ENCODE data around the gene GABRR3.
A peak's percentile ranks its signal among the peaks of the same experiment; 100 is the strongest.

Gene GABRR3

DNA sequence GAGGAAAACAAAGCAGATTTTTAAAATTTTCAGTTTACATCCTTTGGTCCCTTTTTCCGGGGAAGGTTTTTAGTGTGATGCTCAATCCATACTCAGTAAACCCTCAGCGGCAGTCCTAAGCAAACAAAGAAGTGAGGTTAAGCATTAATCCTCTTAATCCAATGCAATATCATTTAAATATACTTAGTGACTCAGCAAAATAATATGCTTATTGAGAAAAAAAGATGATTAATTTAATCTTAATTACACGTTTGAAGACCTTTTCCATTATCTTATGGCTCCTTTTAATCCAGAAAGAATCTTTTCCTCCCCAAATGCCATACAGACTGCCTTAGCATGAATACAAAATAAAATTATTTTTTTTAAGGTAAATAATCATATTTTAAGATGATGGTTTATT is at the start of gene GABRR3:
GABRR3 (minus strand) TSS at position 108 of the 400 bp plus-strand sequence. CDS start 328 bp downstream, outside the sequence.
- DNase-seq, result no peak

DNA sequence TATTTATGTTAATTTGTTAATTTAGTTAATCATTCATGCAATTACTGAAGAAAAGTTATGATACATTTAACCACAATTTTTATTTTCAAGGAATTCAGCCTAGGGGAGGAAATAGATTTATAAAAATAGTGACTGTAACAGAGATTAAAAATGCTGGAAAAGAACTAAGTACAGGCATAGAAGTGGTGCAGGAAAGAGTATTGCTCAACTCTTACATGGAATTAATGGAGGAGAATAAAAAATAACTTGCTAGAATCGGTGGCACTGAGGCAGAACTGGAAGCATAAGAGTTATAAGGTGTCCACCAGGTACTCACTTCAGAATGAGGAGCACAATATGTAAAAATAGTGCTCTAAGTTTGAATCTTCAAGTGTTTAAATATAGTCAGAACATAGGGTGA is 38.4 kb upstream of the GABRR3 start:
- no peak for DNase-seq

DNA sequence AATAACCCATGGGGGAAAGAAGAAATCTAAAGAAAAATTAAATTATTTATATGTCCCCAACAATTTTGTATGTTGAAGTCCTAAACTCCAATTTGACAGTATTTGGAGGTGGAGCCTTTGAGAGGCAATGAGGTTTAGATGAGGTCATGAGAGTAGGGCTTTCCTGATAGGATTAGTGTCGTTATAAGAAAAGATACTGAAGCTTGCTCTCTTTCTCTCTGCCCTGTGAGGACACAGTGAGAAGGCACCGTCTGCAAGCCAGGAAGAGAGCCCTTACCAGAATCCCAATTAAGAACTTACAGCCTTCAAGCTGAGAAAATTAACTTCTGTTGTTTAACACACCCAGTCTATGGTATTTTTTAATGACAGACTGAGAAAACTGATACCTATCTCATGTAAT is 35.7 kb upstream of the GABRR3 start:
- no peak for DNase-seq

DNA sequence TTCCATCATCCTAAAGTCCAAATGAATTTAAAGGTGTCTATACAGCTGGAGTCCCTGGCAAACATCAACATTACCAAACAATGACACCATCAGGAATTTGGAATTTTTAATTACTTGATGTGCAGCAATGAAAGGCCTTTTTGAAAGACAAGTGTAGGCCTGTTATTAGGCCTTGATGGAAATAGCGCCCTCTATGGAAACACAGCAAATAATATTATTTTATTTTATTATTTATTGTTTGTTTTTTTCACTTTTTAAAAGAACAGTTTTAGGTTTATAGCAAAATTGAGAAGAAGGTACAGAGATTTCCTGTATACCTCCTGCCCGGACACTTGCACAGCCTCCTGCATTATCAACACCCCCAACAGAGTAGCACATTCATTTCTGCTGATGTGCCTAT is 33.7 kb upstream of the GABRR3 start:
- no peak for DNase-seq

DNA sequence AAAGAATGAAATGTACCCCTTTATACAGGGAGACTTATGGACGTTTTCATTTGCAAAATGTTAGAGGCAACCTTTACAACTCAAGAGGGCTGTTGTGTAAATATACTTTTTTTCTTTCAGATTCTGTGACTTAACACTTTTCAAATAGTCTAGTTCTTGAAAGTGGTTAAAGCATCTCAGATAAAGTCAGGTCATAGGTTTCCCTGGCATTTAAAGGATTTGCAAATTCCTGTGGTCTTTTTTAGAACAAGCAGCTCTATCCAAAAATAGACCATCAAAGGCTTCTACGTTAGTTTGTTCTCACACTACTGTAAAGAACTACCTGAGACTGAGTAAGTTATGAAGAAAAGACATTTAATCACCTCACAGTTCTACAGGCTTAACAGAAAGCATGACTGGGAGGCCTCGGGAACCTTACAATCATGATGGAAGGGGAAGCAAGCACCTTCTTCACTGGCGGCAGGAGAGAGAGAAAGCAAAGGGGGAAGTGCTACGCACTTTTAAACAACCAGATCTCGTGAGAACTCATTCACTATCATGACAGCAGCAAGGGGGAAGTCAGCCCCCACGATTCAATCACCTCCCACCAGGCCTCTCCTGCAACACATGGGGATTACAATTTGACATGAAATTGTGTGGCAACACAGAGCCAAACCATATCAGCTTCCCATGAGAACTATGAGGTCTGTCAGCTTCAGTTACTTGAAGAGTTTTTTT is 23.3 kb upstream of the GABRR3 start:
- DNase-seq, result no peak

DNA sequence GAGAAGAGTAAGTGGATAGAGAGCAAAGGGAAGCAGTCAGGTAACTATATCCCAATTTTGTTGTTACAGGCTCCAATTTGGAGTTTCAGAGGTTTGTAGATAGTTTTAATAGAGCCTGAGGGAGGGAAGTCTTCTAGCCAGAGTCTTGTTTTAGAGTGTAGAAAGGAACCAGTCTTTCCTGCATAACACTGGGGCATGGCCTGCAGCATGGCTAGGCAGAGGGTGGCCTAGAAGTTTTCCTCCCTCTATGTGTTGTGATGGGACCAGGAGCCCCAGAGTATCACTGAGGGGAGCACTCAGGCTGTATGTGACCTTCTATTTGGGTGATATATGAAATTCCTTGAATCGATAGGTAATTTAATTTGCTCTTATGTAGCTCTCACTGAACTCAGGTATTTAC is 22.5 kb upstream of the GABRR3 start:
- DNase-seq, result no peak

DNA sequence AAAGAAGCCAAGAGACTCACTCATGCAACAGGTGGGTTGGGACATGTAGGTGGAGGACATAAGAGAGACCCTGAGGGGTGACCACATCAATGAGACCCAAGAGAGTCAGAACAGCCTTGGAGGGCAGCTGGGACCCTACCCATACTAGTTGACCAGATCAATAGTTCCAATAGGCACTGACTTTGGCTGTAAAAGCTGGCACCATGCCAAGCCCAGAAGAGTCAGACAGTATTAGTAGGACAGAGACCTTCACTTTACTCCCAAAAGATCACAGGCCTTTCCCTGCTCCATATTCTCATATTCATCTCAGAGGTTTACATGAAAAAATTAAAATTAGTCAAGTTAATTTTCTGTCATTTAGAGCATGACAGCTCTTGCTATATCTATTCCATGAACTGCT is 20.9 kb upstream of the GABRR3 start:
- no peak for DNase-seq

DNA sequence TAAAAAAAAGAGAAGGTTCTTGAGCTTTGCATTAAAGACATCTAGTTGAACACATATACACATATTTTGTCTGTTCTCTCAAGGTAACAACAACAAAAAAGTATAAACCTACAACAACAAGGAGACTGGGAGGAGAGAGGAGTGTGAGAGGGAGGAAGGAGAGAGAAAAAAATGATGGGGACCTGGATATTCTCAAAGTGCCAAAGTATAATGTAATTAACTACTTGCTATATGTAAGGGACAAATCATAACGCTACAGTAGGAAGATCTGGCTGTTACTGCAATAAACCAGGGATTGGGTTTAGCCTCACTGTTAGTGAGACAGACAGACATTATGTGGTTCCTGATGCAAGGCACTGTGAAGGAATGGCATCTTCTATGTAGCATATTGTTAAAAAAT is 14.2 kb upstream of the GABRR3 start:
- DNase-seq, result no peak

DNA sequence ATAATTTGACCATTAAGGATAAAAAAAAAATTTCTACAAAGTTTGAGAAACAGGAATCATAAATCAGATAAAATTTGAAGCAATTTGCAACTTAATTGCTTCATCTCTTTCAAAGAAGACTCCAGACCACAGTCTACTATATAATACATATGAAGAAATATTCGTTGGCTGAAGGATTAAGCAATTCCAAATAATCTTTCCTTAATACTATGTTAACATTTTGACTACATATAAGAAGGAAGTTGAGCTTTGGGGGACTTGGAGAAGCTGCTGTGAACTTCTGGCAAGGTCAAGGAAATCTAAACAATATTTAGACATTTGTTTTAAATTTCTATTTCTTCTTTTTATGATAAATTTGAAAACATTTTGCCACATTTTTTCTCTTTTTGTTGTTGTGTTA is 13.5 kb upstream of the GABRR3 start:
- no peak for DNase-seq

DNA sequence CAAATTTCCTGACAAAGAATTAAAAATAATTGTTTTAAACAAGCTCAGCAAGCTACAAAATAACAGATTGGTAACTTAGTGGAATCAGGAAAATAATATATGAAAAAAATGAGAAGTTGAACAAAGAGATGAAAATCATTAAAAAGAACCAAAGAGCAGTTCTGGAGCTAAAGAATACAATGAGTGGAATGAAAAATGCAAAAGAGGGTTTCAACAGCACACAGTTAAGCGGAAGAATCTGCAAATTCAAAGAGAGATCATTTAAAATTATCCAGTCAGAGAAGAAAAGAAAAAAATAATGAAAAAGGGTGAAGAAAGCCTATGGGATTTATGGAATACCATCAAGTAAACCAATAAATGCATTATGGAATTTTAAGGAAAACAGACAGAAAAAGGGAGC is 6.2 kb upstream of the GABRR3 start:
- no peak for DNase-seq

DNA sequence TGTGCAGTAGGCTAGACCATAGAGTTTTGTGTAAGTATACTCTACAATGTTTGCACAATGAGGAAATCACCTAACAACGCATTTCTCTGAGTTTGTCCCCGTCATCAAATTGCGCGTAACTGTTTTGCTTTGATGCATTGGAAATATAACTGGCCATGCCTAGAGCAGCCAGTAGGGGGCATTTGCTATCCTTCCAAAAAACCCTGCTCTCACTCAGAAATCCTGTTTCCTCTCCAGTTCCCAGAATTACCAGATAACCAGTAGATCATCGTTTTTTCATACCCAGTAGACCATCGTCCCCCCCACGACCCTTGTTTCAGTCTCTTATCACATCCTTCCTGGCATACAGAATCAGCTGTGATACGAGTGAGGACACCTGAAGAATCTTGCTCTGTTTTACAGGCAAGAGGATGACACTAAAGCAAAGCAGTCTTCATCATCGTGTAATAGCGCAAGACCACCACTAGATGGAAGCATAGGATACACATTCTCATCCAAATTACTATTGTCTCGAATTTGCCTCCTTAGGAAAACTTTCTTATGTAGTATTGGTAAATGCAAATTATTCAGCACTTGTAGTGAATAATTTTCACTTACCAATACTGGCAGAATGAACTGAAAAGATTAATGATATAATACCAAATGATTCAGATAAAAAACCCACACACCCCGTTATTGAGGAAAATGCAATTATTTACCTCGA is 4.4 kb upstream of the GABRR3 start:
- DNase-seq, result peak; percentile 88

DNA sequence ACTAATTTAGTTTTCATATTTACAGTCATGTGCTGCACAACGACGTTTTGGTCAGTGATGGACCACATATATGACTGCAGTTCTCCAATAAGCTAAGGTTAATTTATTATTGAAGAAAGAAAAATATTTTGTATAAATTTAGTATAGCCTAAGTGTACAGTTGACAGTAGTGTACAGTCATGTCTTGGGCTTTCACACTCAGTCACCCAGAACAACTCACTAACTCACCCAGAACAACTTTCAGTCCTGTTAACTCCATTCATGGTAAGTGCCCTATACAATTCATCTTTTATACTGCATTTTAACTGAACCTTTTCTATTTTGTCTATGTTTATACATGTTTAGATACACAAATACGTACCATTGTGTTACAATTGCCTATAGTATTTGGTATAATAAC is 3.8 kb upstream of the GABRR3 start:
- no peak for DNase-seq

DNA sequence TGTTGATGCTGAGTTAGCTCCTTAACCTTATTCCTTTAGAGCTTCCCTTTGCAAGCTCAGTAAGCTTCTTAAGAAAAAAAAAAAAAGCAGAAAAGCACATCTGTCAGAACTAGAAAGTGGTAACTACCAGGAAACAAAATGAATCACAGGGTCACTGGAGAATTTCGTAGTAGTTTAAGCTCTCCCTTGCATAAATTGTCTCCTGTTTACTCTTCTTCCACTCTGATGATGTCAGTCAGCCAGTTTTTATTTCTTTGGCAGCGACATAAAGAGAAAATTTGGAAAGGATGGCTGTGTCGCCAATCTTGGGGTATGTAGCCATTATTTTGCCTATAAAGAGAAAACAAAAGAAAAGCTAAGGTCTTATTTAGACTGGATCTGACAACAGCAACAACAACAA is 3.2 kb upstream of the GABRR3 start:
- DNase-seq, result no peak

DNA sequence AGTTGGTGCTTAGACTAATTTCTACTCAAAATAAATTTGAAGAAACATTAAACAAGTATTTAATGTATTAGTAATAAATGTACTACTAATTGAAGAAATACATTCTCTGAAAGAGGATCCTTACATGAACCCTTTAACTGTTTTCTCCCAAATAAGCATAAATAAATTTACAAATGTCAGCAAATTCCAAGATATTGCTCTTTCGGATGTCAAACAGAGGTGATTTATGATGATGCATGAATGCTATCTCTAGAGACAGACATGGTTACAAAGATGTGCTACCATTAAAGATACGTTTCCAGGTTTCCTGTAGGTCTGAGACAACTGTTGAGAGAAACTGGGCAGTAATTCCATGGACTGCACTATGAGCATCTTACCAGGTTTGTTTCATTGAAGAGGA is 629 bp downstream of the GABRR3 start:
- DNase-seq, result no peak

DNA sequence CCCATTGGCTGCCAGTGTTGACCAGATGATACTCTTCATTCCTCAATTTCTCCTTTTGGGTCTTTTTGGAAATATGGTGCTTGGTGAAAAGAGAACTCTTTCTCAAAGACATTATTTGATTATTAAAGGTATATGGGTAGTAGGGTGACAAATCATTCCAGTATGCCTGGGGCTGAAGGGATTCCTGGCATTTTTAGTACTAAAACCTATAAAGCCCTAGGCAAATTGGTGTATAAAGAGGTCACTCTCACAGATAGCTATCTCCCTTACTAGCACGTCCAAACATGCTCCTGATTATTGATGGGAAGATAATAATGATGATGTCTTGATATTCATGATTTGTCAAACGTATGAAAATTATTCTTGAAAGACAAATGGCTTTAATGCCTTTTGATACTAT is 1.1 kb downstream of the GABRR3 start:
- DNase-seq, result no peak

DNA sequence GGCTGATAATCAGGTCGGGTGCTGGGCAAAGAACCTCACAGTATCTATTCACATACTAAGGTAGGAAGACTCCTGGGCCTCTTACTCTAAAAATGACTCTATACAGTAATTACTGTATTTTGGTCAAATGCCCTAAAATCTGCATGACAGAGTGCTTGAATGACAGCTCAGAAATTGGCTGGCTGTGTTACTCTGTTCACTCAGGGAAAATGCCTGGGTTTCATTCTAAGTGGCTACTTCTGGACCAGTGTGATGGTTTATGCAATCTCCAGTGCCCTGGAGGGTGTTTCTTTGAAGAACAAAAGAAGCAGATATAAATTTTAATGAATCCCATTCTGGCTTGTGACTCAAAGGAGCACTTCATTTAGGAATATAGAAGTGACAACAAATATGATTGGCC is 2.2 kb downstream of the GABRR3 start:
- no peak for DNase-seq

DNA sequence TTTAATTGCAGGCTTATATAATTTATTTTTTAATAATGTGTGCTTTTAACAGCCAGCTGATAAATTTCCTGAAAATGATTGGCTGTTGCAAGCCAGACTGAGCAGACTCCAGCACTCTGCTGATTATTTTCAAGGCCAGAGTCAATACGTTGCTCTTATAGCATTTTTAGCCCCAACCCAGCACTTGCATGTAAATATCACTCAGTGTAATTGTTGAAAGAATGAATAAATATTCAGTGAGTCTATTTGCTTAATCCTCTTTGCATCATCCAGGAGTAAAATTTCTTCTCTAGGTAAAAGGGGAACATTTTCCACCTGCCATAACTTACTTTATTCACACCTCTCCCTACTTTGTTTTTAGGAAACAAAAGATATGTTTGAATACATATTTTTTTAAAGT is 2.9 kb downstream of the GABRR3 start:
- no peak for DNase-seq

DNA sequence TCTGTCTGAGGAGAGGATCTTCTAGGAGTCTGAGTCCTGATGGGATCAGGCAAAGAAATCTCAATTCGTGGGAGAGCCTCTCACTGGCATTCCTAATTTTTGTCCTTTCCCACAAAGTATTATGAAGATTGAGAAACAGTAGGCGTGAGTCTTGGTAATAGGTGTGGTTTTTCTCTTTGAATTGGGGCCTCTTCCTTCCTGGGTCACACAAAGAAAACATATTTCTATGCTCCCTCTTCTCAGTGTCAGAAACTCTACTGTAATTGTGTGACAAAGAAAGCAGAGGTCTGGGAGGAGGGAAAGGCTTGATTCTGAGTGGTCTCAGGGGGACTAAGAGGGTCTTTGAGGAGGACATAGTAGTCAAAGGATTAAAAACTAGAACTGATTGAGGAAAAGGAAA is 6.0 kb downstream of the GABRR3 start:
- DNase-seq, result no peak

DNA sequence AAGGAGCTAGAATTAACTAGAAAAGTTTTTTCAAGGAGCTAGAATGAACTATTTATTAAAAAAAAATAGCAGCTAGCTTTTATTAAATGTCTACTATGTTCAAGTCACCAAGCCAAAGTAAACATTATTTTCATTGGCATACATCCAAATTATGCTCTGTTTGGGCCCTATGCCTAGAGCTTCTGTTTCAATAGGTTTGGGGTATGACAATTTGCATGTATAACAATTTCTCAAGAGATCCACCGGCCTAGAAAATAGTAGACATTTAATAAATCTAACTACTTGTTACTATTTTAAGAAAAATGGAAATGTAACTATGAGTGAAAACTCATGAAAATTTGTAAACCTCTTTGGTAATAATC is 8.0 kb downstream of the GABRR3 start:
- DNase-seq, result no peak

DNA sequence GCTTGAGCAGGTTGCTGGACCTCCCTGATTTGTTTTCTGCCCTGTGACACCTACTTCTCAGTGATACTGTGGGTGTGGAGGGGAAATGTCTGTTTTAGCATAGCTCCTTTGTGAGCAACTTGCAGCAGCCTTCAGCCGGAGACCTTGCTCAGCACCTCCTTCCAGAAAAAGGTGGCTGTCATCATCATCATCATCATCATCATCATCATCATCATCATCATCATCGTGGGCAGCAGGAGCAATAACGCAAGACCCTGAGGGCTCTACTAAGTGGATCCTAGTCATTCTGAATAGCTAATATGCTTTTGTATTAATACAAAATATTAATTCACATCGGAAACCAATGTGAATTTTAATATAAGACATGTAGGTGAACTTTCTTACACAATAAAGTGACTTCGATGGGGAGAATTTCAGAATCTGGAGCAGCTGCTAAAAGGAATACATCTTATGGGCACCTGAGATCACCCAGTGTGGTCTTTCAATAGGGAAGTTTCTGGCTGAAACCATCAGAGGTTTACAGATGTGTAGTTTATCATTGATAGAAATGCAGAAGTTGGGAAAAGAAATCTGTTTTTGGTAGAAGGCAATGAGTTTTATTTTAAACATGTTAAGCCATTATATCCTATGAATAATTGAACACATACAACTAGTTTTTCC is 8.6 kb downstream of the GABRR3 start:
- DNase-seq, result no peak

DNA sequence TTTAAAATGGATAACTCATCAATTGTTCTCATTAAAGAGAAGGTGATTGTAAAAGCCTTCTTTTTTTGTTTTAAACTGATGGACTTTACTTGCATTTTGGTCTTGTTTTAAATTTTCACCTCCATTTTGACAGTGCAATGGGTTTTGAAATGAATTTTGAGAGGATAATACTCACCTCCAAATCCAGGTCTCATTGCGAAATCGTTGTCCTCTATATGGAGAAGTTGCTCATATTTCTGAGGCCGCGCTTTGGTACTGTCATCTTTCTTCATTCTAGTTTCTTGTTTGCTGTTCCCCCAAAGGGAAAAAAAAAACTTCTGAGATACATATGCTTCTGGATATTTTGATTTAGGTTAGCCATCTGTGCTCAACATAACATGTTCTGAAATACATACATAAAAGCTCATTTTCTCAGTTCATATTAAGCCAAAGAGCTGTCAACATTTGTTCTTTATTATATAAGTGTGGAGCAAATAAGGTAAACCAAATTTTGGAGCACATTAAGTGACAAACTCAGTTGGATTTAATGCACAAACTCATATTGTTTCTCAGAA is 9.6 kb downstream of the GABRR3 start:
- DNase-seq, result no peak

DNA sequence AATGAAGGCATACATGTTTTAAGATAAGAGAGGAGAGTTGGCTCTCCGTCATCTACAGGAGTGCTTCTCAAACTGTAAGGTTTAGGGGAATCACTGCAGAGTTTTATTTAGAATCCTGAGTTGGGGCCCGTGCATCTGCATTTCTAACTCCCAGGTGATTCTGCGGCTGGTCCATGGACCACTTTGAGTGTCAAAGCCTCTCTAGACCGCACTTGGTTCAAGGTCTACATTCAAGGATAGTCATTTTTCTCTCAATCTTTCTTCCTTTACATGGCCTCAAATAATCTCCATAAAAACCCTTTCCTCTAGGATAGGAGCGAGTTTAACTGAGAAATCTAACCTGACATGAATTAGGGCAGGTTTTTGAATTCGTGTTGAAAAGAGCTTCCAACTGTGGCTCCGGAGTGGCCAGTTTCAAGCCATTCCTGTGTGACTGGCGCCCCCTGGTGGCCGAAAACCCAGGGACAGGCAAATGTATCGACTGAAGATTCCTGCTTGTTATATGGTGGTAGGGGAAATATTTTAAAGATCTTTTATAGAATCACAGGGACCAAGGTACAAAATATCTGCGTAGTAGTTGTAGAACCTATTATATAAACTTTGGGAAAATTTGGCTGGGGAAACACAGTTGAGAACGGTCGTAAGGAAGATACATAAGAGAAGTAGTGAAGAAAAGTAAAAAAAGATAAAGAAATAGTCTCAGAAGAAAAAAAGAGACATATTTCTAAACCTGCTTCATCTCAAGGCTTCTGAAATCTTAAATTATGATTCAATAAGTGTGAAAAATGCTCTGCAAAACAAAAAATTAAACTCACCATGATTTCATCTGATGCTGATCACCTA is 11.9 kb downstream of the GABRR3 start:
- DNase-seq, result peak; percentile 61
